Measurements from ENCODE around the gene REELD1. TPM values are rescaled to one million over a fixed set of nuclear protein-coding genes. Genes with fewer than 3 reads are reported as not detected.

The REELD1 gene
- total and polyA plus RNA-seq, 4 donors: 0.07 to 0.08 TPM; not detected in 2

- TF ChIP-seq TAF1 (conservative IDR thresholded peaks at IDR 0.05) (no peak), FOXA2 (IDR thresholded peaks at IDR 0.05) (no peak), EGR1 (IDR thresholded peaks at IDR 0.05; ENCODE audit: low read depth in 2 of 2) (no peak), JUND (IDR thresholded peaks at IDR 0.05) (no peak), ZBTB33 (IDR thresholded peaks at IDR 0.05) (no peak)
Measured at GRCh38 chr4:146257511-146257910, 43.2 kb downstream of the REELD1 start (continued).

GRCh38 chr4:146260521-146260920, 46.2 kb downstream of the REELD1 start:
- WGBS: 96% methylated on average over 4 of the region's 4 CpGs
- Histone ChIP-seq H3K4me3 (ENCODE audit: low read depth in 1 of 3, low read length in 3 of 3) (no peak overlapping the region), H3K36me3 (ENCODE audit: control insufficient read depth in 4 of 4, insufficient read depth in 3 of 4, low read depth in 1 of 4, low read length in 3 of 4) (peaks cover 2 to 3% (median 2%) of the 10 kb centered on the region in 4 donors), H3K27me3 (ENCODE audit: control insufficient read depth in 4 of 4, insufficient read depth in 4 of 4, low read length in 3 of 4) (no peaks in the 10 kb centered on the region), H3K9me3 (ENCODE audit: control insufficient read depth in 4 of 4, low read length in 3 of 4) (no peaks in the 10 kb centered on the region), H3K9ac (ENCODE audit: low read depth in 1 of 2, low read length in 2 of 2) (no peak overlapping the region), H3K27ac (ENCODE audit: low read depth in 1 of 2, low read length in 2 of 2) (no peak overlapping the region), H3K4me1 (ENCODE audit: control insufficient read depth in 4 of 4, insufficient read depth in 4 of 4, low read length in 3 of 4) (no peaks in the 10 kb centered on the region)
- no peak for TF ChIP-seq HNF4A (conservative IDR thresholded peaks at IDR 0.05)
- TF ChIP-seq FOXA2 (IDR thresholded peaks at IDR 0.05): no peak
- no peak for TF ChIP-seq HNF4G (IDR thresholded peaks at IDR 0.05)
- TF ChIP-seq SP1 (IDR thresholded peaks at IDR 0.05): no peak
- no peak for TF ChIP-seq TAF1 (conservative IDR thresholded peaks at IDR 0.05)
- TF ChIP-seq JUND (IDR thresholded peaks at IDR 0.05): no peak
- no peak for TF ChIP-seq NR2F2 (IDR thresholded peaks at IDR 0.05)
- no peak for TF ChIP-seq ATF3 (IDR thresholded peaks at IDR 0.05)
- DNase-seq (ENCODE audit: low spot score): no peak

- 95% methylated on average over 2 of the region's 2 CpGs for WGBS
- TF ChIP-seq TAF1 (conservative IDR thresholded peaks at IDR 0.05) (no peak), RAD21 (IDR thresholded peaks at IDR 0.05) (no peak), YY1 (IDR thresholded peaks at IDR 0.05) (no peak), FOXA2 (IDR thresholded peaks at IDR 0.05) (no peak), EGR1 (IDR thresholded peaks at IDR 0.05; ENCODE audit: low read depth in 2 of 2) (no peak), HNF4A (conservative IDR thresholded peaks at IDR 0.05) (no peak), GABPA (IDR thresholded peaks at IDR 0.05 in 1 of 2, conservative IDR thresholded peaks at IDR 0.05 in 1 of 2) (no peak)
- H3K9me3 ChIP-seq (ENCODE audit: control insufficient read depth in 4 of 4, low read length in 3 of 4): no peaks in the 10 kb centered on the region
Measured at GRCh38 chr4:146261041-146261440, 46.7 kb downstream of the REELD1 start.

GRCh38 chr4:146263793-146264192, 49.5 kb downstream of the REELD1 start:
- H3K4me3 ChIP-seq (ENCODE audit: low read depth in 1 of 3, low read length in 3 of 3): no peak overlapping the region
- no peak overlapping the region for H3K27ac ChIP-seq (ENCODE audit: low read depth in 1 of 2, low read length in 2 of 2)
- peaks cover 0 to 2% (median under 1%) of the 10 kb centered on the region in 4 donors for H3K36me3 ChIP-seq (ENCODE audit: control insufficient read depth in 4 of 4, insufficient read depth in 3 of 4, low read depth in 1 of 4, low read length in 3 of 4)
- H3K27me3 ChIP-seq (ENCODE audit: control insufficient read depth in 4 of 4, insufficient read depth in 4 of 4, low read length in 3 of 4): no peaks in the 10 kb centered on the region
- TF ChIP-seq CTCF (IDR thresholded peaks at IDR 0.05; ENCODE audit: low read depth, low read length, missing input control): no peak
- TF ChIP-seq RXRA (IDR thresholded peaks at IDR 0.05): no peak
- TF ChIP-seq ATF3 (IDR thresholded peaks at IDR 0.05): no peak
- TF ChIP-seq FOXA1 (IDR thresholded peaks at IDR 0.05): no peak
- no peak for TF ChIP-seq EGR1 (IDR thresholded peaks at IDR 0.05; ENCODE audit: low read depth in 2 of 2)
- TF ChIP-seq HNF4G (IDR thresholded peaks at IDR 0.05): no peak
- TF ChIP-seq GABPA (IDR thresholded peaks at IDR 0.05 in 1 of 2, conservative IDR thresholded peaks at IDR 0.05 in 1 of 2): no peak
- TF ChIP-seq REST (IDR thresholded peaks at IDR 0.05): no peak
- no peak for TF ChIP-seq NR2F2 (IDR thresholded peaks at IDR 0.05)
- H3K9me3 ChIP-seq (ENCODE audit: control insufficient read depth in 4 of 4, low read length in 3 of 4): no peaks in the 10 kb centered on the region
- no peak for DNase-seq (ENCODE audit: low spot score)
- no peaks in the 10 kb centered on the region for H3K4me1 ChIP-seq (ENCODE audit: control insufficient read depth in 4 of 4, insufficient read depth in 4 of 4, low read length in 3 of 4)
- H3K9ac ChIP-seq (ENCODE audit: low read depth in 1 of 2, low read length in 2 of 2): no peak overlapping the region

More at GRCh38 chr4:146261041-146261440, 46.7 kb downstream of the REELD1 start:
- H3K9ac ChIP-seq (ENCODE audit: low read depth in 1 of 2, low read length in 2 of 2): no peak overlapping the region
- no peaks in the 10 kb centered on the region for H3K4me1 ChIP-seq (ENCODE audit: control insufficient read depth in 4 of 4, insufficient read depth in 4 of 4, low read length in 3 of 4)
- H3K36me3 ChIP-seq (ENCODE audit: control insufficient read depth in 4 of 4, insufficient read depth in 3 of 4, low read depth in 1 of 4, low read length in 3 of 4): peaks cover 2 to 3% (median 2%) of the 10 kb centered on the region in 4 donors
- H3K4me3 ChIP-seq (ENCODE audit: low read depth in 1 of 3, low read length in 3 of 3): no peak overlapping the region
- no peak for DNase-seq (ENCODE audit: low spot score)
- no peak overlapping the region for H3K27ac ChIP-seq (ENCODE audit: low read depth in 1 of 2, low read length in 2 of 2)
- no peaks in the 10 kb centered on the region for H3K27me3 ChIP-seq (ENCODE audit: control insufficient read depth in 4 of 4, insufficient read depth in 4 of 4, low read length in 3 of 4)

All from liver (tissue), 9 donors.